Thyroid gland (tissue), 4 donors: ENCODE results near the gene WWC1.

ENCODE experiments used
- POLR2A ChIP-seq, 2 donors: fragments of 450-650 bp; IDR thresholded peaks; one replicate each; pipeline ENCODE4 v1.6.1; 2017; ENCODE audit warnings: antibody characterized with exemption in 2 of 2, mild to moderate bottlenecking in 2 of 2, moderate library complexity in 1 of 2
- TF ChIP-seq, protein P1 (sequence below), 6 experiments: fragments of 200-600 bp in 3 of 6; fragments of 450-650 bp in 3 of 6; sonication (generic) in 3 of 6; IDR thresholded peaks; one replicate each; pipeline ENCODE4 v1.5.1; 2016 to 2019; ENCODE audit warnings: antibody characterized with exemption in 6 of 6, mild to moderate bottlenecking in 2 of 6, inconsistent platforms in 1 of 6, moderate library complexity in 1 of 6

DNA sequence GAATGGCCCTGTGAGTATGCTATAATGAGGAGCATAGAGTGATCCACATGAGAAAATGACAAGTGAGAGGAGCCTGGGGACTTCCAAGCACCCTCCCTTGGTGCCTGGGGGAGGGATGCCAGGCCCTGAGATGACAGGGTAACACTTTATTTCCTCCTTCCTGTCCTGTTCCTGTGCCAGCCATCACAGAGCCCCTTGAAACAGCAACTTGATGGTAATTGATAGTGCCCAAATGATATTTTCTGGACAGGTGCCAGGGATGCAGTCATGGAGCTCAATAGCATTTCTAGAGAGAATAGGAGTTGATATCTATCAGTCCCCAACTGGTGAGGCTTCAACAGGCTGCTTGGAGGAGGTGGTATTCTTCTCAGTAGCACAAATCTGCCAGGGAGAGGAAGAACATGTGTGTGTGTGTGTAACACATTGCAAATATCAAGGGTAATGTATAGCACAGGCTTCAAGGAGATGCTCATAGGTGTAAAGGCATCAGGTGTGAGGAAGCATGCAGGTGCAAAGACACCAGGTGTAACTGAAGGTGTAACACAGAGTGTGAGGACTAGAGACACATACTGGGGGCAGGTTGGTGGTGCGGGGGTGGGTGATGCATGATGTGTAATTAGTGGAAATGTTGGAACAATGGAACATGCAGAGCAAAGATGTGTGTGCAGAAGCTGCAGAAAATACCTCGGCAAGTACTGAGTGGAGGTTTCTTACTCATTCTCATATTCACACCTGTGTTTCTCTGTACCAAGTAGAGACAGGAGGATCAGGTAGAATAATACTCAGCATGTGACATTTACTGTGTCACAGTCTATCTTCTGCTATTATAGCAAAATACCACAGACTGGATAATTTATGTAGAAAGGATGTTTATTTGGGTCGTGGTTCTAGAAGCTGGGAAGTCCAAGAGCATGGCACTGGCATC, 18.1 kb upstream of the WWC1 start:
- TF ChIP-seq, protein P1, sequence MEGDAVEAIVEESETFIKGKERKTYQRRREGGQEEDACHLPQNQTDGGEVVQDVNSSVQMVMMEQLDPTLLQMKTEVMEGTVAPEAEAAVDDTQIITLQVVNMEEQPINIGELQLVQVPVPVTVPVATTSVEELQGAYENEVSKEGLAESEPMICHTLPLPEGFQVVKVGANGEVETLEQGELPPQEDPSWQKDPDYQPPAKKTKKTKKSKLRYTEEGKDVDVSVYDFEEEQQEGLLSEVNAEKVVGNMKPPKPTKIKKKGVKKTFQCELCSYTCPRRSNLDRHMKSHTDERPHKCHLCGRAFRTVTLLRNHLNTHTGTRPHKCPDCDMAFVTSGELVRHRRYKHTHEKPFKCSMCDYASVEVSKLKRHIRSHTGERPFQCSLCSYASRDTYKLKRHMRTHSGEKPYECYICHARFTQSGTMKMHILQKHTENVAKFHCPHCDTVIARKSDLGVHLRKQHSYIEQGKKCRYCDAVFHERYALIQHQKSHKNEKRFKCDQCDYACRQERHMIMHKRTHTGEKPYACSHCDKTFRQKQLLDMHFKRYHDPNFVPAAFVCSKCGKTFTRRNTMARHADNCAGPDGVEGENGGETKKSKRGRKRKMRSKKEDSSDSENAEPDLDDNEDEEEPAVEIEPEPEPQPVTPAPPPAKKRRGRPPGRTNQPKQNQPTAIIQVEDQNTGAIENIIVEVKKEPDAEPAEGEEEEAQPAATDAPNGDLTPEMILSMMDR (IDR thresholded peaks at IDR 0.05), result no peak
- no peak for TF ChIP-seq POLR2A (IDR thresholded peaks at IDR 0.05)
